Measurements from ENCODE around the gene SPRYD4. TPM values are rescaled to one million over a fixed set of nuclear protein-coding genes. Genes with fewer than 3 reads are reported as not detected.

SPRYD4 gene
- total and polyA plus RNA-seq, 9 of the 15 experiments (the other 6 are each of a cell fraction or from before 2014, with no cell fraction given): 1.8 to 4.7 (median 2.8) TPM

- TF ChIP-seq PTTG1 (tag; IDR thresholded peaks at IDR 0.05; ENCODE audit: low read depth): no peak
- no peak for TF ChIP-seq ZNF121 (CRISPR knock-in tag; conservative IDR thresholded peaks at IDR 0.05)
- TF ChIP-seq, protein P1, sequence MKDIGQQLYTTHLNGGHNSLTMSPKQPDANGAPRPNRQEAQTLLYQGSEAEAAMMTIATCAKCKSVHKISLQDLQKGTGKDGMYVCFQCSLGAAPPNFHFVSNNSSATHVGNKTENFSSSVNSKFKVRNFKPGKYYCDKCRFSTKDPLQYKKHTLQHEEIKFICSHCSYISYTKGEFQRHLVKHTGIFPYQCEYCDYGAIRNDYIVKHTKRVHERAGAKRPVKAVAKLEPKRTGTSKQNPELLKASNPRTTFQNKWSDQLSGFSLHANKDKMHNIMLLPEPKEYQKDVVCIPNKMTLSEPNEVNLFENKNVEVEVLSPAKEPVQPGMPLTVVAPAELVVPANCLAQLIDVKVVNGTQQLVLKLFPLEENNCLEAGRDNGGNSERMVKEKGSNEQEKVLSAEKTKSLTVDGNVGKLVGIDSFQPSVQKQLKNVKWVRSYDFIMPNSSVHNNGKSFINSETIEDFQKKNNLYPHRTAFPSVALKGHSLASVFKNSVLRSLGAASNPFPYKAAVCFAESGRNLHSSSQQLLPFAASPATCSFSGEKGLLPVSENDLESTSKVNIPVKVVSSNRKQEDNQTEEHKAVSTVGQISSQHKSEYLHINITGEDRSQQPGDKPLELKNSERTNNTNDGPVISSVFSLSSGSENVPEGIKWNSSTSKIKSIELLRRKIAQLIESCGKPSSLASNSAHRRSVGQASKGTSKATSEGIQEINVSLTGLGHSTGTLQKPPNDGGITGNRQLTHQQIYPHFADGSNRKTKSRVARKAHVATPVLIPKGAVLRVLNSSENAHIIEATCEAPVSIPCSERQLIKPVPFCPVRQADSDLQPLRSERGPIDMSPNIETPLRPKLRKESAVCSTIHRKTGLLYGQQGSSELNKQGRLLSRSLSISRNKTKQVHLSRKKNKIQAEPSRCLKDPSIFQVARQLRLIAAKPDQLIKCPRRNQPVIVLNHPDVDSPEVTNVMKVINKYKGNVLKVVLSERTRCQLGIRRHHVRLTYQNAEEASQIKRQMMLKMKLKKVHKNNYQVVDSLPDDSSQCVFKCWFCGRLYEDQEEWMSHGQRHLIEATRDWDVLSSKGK (CRISPR knock-in tag; IDR thresholded peaks at IDR 0.05): no peak
- TF ChIP-seq HMGN3 (IDR thresholded peaks at IDR 0.05; ENCODE audit: borderline replicate concordance, extremely low read depth, insufficient read length, low read depth, low read length): no peak
- no peak for TF ChIP-seq THRAP3 (IDR thresholded peaks at IDR 0.05; ENCODE audit: borderline replicate concordance)
- TF ChIP-seq HMG20A (CRISPR knock-in tag; conservative IDR thresholded peaks at IDR 0.05): no peak
- TF ChIP-seq STAT5B (CRISPR knock-in tag; IDR thresholded peaks at IDR 0.05): no peak
- 0 out of 2 replicates have a peak, but pooled peaks have one; percentile 41 for TF ChIP-seq NBN (IDR thresholded peaks at IDR 0.05; ENCODE audit: low read depth)
- no peak for TF ChIP-seq CBX1 (IDR thresholded peaks at IDR 0.05; ENCODE audit: low read depth)
- no peak for TF ChIP-seq NCOA6 (IDR thresholded peaks at IDR 0.05)
- no peak for TF ChIP-seq ARID3B (CRISPR knock-in tag; IDR thresholded peaks at IDR 0.05; ENCODE audit: borderline replicate concordance)
- no peak for TF ChIP-seq FUS (optimal IDR thresholded peaks at IDR 0.05; ENCODE audit: low read depth, low read length)
- peak; percentile 29 for TF ChIP-seq TAF9B (IDR thresholded peaks at IDR 0.05; ENCODE audit: partially characterized antibody)
- no peak for TF ChIP-seq GATAD2A (IDR thresholded peaks at IDR 0.05)
- no peak for TF ChIP-seq TFE3 (CRISPR knock-in tag; IDR thresholded peaks at IDR 0.05)
- peak; percentile 46 for TF ChIP-seq MEF2D (tag; conservative IDR thresholded peaks at IDR 0.05; ENCODE audit: low read depth)
- no peak for TF ChIP-seq SRSF3 (IDR thresholded peaks at IDR 0.05; ENCODE audit: insufficient read depth, low read length)
- TF ChIP-seq MLLT1 (IDR thresholded peaks at IDR 0.05): peak; percentile 54 to 98; a peak in 3 of 4 replicates
Measured at GRCh38 chr12:56437430-56438176, 30.8 kb upstream of the SPRYD4 start (continued).

All from K562 (cell line).